ENCODE data around the gene TXK.

DNA sequence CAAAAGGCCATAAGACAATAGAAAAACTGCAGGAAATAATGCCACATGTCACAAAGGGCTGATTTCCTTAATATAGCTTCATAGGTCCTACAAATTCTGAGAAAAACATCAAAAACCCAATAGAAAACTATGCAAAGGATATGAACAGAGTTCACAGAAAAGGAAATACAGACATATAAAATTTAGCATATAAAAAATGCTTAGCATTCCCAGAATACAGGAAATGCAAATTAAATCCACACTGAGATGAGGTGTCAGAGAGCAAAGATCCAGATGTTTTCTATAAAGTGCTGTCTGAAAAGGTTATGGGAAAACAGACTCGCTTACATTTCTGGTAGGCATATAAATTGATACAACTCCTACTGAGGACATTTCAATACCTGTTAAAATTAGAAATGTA lies 33.8 kb downstream of the TXK start:
- TF ChIP-seq, protein P1, sequence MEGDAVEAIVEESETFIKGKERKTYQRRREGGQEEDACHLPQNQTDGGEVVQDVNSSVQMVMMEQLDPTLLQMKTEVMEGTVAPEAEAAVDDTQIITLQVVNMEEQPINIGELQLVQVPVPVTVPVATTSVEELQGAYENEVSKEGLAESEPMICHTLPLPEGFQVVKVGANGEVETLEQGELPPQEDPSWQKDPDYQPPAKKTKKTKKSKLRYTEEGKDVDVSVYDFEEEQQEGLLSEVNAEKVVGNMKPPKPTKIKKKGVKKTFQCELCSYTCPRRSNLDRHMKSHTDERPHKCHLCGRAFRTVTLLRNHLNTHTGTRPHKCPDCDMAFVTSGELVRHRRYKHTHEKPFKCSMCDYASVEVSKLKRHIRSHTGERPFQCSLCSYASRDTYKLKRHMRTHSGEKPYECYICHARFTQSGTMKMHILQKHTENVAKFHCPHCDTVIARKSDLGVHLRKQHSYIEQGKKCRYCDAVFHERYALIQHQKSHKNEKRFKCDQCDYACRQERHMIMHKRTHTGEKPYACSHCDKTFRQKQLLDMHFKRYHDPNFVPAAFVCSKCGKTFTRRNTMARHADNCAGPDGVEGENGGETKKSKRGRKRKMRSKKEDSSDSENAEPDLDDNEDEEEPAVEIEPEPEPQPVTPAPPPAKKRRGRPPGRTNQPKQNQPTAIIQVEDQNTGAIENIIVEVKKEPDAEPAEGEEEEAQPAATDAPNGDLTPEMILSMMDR (IDR thresholded peaks at IDR 0.05): no peak
- TF ChIP-seq POLR2A (IDR thresholded peaks at IDR 0.05): no peak
